HuH-7 (cell line): Measurements from ENCODE around the gene CDCA3.
A peak's percentile ranks its signal among the peaks of the same experiment; 100 is the strongest.
"Not testable (repeated sequence)": the region's sequence is repeated elsewhere in the genome, so short reads cannot be mapped to it uniquely, and the experiment has no call there.

Source experiments
- DNase-seq: peaks from one replicate; pipeline ENCODE4 v3.0.0; 2011; ENCODE audit warnings: low spot score

Gene CDCA3

DNA sequence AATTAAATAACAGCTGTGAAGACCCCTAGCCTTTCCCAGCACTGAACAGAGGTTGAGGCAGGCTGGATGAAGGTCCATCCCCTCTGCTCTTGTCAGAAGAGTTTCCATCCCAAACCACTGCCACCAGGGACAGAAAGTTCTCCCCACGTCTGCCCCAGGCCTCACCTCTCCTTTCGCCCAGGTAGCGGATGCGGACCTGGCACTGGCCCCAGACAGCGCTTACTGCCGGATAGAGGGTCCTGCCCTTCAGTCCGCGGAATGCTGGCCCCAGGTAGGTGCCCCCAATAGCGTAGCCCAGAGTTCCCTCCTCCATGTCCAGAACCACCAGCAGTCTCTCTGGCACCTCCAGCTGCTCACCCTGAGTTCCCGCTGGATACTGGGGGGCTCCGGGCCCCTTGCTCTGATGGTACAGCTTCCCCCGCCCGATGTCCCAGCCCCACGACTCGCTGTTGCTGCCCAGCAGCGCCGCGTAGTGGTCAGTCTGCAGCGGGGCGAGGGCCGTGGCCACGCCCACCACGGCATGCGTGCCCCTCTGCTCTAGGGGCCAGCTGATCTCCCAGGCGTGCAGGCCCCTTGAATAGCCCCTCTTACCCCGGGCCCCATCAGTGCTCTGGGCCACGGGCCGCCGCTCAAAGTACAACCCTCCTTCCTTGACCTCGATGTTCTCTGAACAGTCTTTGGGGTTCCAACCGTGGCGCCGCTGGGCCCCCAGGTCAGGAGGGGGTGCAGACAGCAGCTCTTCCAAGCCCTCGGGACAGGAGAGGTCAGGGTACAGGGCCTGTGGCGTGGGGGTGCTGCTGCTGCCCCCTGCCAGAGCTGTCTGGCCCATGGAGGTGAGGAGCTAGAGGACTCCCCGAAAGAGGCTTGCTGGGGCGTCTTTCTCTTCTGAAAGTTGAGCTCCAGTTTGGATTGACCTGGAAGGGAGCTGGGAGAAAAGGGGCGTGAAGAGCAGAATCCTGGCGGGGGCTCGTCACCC is 21.3 kb upstream of the CDCA3 start:
- peak; percentile 87 for DNase-seq

- peak; percentile 53 for DNase-seq
Measured at GRCh38 chr12:6871052-6871957, 20.2 kb upstream of the CDCA3 start.

DNA sequence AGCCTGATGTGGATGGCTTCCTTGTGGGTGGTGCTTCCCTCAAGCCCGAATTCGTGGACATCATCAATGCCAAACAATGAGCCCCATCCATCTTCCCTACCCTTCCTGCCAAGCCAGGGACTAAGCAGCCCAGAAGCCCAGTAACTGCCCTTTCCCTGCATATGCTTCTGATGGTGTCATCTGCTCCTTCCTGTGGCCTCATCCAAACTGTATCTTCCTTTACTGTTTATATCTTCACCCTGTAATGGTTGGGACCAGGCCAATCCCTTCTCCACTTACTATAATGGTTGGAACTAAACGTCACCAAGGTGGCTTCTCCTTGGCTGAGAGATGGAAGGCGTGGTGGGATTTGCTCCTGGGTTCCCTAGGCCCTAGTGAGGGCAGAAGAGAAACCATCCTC is 19.2 kb upstream of the CDCA3 start:
- not testable (repeated sequence) for DNase-seq

- DNase-seq = peak; percentile 85
Measured at GRCh38 chr12:6869049-6870021, 18.2 kb upstream of the CDCA3 start.

- DNase-seq = no peak
Measured at GRCh38 chr12:6868211-6869048, 17.3 kb upstream of the CDCA3 start.

- peak; percentile 75 for DNase-seq
Measured at GRCh38 chr12:6867413-6868210, 16.5 kb upstream of the CDCA3 start, which contains the start of gene TPI1. TPI1 (plus strand) TSS chr12:6867531; CDS start chr12:6867567, 36 bp downstream.

DNA sequence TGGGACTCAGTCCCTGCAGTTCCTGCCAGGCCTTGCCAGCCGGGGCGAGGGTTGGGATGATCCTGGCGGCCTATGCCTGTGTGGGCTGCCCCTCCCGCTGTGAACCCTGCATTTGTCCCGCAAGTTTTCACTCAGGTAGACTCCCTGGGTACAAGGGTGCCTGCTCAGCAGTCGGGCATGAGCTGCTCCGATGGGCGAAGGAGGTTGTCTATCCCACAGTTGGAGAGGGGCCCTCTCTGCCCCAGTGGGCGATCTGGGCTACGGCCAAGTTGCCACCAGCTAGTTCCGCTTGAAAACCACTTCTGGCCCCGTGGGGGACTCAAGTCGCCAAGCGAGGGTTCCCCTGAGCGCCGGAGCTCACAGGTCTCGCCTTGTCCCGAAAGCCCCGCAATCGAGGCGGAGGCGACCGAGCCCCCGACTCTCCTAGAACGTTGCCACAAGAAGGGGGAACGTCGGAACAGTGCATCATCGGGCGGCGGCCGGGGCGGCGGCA is 15.9 kb upstream of the CDCA3 start:
- no peak for DNase-seq

DNA sequence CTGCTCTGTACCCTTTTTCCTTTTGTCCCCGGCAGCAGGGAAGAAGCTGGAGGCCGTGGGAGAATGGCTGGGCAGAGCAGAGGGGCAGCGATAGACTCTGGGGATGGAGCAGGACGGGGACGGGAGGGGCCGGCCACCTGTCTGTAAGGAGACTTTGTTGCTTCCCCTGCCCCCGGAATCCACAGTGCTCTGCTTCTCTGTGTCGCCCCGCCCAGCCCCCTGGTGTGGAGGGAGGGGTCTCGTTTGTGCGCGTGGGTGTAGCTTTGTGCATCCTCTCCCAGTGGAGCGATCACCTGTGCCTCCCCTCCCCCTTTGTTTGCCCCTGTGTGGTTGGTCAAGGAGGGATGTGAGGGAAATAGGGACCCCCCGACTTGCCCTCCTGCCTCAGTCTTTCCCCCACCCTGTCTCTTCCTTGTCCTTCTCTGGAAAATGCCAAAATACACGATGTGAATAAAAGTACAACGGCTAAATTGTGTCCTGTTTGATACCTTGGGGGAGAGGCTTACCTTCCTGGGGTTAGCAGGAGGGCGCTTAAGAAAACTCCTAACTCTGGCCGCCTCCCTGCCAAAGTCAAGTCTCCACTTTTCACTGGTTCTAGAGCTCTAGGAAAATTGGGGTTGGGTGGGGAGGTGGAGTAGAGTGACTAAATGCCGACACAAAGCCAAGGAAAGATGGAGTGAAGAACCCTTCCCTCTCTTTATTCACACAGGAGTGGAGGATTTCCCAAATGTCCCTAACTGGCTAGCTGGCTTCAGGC is 15.3 kb upstream of the CDCA3 start:
- DNase-seq = no peak

DNA sequence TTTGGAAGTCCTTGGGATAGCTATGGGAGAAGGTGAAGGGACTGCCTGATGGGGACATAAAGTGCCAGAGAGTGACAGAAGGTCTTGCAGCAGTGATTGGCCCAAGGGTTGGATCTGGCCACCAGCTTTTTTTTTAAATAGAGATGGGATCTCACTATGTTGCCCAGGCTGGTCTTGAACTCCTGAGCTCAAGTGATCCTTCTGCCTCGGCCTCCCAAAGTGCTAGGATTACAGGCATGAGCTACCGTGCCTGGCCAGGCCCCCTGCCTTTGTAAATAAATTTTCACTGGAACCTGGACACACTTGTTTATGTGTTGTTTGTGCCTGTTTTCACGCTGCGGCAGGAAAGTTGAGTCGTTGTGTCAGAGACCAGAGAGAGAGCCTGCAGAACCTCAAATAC is 14.2 kb upstream of the CDCA3 start:
- DNase-seq = not testable (repeated sequence)

GRCh38 chr12:6863586-6864321 is 12.7 kb upstream of the CDCA3 start:
- DNase-seq = no peak

DNA sequence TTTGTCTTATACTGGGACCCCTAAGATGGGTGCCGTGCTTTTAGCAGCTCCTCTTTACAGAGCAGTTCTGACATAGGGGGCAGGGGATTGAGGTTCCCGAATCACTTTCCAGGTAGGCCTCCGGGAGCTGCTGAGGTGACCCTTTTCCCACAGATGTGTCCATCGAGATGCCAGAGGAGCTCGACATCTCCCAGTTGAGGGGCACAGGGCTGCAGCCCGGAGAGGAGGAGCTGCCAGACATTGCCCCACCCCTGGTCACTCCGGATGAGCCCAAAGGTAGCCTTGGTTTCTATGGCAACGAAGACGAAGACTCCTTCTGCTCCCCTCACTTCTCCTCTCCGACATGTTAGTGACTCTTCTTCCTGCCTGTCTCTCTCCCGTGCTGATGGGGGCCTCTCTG is 11.9 kb upstream of the CDCA3 start:
- DNase-seq = no peak

- DNase-seq = no peak
Measured at GRCh38 chr12:6861391-6861790, 10.3 kb upstream of the CDCA3 start.

DNA sequence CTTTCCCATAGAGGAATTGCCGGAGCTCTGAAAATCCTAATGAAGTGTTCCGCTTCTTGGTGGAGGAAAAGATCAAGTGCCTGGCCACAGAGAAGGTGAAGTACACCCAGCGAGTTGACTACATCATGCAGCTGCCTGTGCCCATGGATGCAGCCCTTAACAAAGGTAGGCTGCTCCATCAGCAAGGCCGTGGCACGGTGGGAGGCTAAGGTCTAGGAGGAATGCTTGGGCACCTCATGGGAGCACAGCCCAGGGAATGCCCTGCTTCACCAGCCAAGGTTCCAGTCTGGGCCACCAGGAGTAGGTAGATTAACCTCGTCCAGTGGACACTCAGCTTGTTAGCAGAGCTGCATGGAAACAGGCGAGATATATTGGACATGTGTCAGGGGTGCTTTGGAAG is 9.9 kb upstream of the CDCA3 start:
- DNase-seq = no peak

DNA sequence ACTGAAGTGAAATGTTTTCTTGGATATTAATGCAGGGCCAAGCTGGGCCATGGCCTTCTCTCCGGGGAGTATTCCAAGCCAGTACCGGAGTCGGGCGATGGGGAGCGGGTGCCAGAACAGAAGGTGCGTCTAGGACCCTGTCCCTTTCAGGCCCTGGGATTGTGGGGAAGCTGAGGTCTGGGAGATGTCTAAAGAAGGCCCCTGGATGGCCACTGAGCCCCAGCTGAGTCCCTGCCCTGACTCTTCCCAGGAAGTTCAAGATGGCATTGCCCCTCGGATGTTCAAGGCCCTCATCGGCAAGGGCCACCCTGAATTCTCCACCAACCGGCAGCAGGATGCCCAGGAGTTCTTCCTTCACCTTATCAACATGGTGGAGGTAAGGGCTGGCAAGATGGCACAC is 9.0 kb upstream of the CDCA3 start:
- DNase-seq = no peak

GRCh38 chr12:6858799-6859198 is 7.7 kb upstream of the CDCA3 start:
- no peak for DNase-seq

DNA sequence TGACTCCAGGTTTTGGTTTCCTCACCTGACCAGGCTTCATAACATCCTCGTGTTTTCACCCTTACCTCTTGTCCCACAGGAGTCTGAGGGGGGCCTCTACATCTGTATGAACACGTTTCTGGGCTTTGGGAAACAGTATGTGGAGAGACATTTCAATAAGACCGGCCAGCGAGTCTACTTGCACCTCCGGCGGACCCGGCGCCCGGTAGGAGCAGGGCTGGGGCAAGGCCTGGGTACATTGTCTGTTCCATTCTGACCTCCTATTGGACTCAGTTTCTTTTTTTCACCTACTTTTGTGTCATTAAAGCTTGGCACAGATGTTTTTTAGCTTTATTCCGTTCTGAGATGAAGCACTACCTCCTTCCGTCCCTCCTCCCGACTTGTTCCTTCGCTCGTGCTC is 4.2 kb upstream of the CDCA3 start:
- no peak for DNase-seq

DNA sequence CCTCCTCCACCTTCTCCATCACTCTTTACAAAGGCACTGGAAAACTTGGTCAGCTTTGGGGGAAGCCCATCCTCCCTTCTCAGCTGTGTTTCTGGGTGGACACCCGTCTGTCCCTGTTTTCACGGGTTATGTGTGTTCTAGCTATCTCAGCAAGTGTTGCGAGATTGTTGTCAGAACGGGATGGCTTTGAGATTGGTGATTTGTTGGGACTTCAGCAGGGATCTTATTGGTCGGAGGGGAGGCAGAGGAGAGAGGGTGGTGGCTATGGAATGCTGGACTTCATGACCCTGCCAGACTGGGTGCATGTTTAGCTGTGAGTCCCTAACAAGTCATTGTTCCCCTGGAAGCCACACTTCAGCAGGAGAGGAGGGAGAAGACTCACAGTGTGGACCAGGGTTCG is 3.0 kb upstream of the CDCA3 start:
- no peak for DNase-seq

DNA sequence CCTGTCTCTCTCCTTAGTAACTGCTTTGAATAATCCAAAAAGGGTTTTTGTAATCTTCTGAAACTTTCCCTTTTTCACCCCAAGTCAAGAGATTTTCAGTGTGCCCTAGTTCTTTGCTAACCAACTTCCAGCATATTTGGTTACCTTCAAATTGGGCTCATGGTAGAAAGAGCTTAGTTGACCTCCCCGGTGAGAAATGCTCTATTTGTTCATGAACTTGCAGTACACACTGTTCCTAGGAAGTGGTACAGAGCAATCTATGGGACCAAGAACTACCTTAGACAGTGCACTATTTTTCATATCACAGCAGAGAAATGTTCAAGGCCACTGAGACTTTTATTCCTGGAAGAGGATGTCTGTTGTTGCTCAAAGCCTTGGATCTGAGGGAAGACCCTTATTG is 2.5 kb upstream of the CDCA3 start:
- no peak for DNase-seq
